GM18511 (cell line): Measurements from ENCODE around the gene CLN3.
"Not testable (repeated sequence)": the region's sequence is repeated elsewhere in the genome, so short reads cannot be mapped to it uniquely, and the experiment has no call there.

Experiments
- ATAC-seq: cut with Tn5 transposase; IDR thresholded peaks from one replicate; pipeline ENCODE4 v1.9.1; 2021; ENCODE audit warnings: mild to moderate bottlenecking, moderate library complexity; ENCODE audit not compliant: unreplicated experiment

The CLN3 gene

GRCh38 chr16:28491970-28492474 is at the start of gene CLN3:
CLN3 (minus strand) TSS chr16:28492074; CDS start chr16:28491759, 315 bp downstream.
- ATAC-seq = peak; percentile 75

- ATAC-seq = no peak
These were observed 48.5 kb upstream of the CLN3 start for GRCh38 chr16:28540346-28540745.

GRCh38 chr16:28538733-28539596 is 47.1 kb upstream of the CLN3 start, which contains the start of gene NUPR1:
NUPR1 (minus strand) TSS chr16:28538974; CDS start chr16:28538907, 67 bp downstream.
- ATAC-seq = no peak

- no peak for ATAC-seq
These were observed 46.3 kb upstream of the CLN3 start for GRCh38 chr16:28537964-28538732.

GRCh38 chr16:28537076-28537475 is 45.2 kb upstream of the CLN3 start:
- no peak for ATAC-seq

GRCh38 chr16:28534542-28535373 is 42.9 kb upstream of the CLN3 start:
- no peak for ATAC-seq

GRCh38 chr16:28532940-28533647 is 41.2 kb upstream of the CLN3 start:
- ATAC-seq = no peak

GRCh38 chr16:28531777-28532744 is 40.2 kb upstream of the CLN3 start:
- ATAC-seq = no peak

- no peak for ATAC-seq
These were observed 37.2 kb upstream of the CLN3 start for GRCh38 chr16:28529124-28529523.

- no peak for ATAC-seq
These were observed 36.6 kb upstream of the CLN3 start for GRCh38 chr16:28528463-28528867.

GRCh38 chr16:28527985-28528384 is 36.1 kb upstream of the CLN3 start:
- ATAC-seq = no peak

GRCh38 chr16:28527100-28527785 is 35.4 kb upstream of the CLN3 start:
- not testable (repeated sequence) for ATAC-seq

GRCh38 chr16:28526201-28527099 is 34.6 kb upstream of the CLN3 start:
- no peak for ATAC-seq

GRCh38 chr16:28524681-28525171 is 32.9 kb upstream of the CLN3 start:
- ATAC-seq = no peak

GRCh38 chr16:28522792-28523191 is 30.9 kb upstream of the CLN3 start:
- no peak for ATAC-seq

- no peak for ATAC-seq
These were observed 29.6 kb upstream of the CLN3 start for GRCh38 chr16:28521436-28521835.

- ATAC-seq = no peak
These were observed 28.8 kb upstream of the CLN3 start for GRCh38 chr16:28520672-28521071.
